T-helper 2 cell (primary cell): Measurements from ENCODE around the gene HELQ.
"Not testable (repeated sequence)": the region's sequence is repeated elsewhere in the genome, so short reads cannot be mapped to it uniquely, and the experiment has no call there.

Source experiments
- DNase-seq, 5 experiments: peaks; one replicate each; pipeline versions ENCODE4 v3.0.0 to v3.0.0-alpha.2; 2012 to 2022
- total RNA-seq, 2 donors: gene quantifications; one replicate each; lab custom pipeline; 2026; lab: John Stamatoyannopoulos, UW

Gene HELQ
- total RNA-seq: 26.8 to 63.8 reads per million in 2 donors

- DNase-seq: peak; percentile 77 to 100 (median 93)
These were observed at the start of gene HELQ, which contains the start of gene MRPS18C for GRCh38 chr4:83455281-83456183. Gene HELQ, minus strand, starts transcription at chr4:83455823. Its CDS starts 130 bp downstream, at chr4:83455693. Gene MRPS18C, plus strand, starts transcription at chr4:83456058. Its CDS starts 20 bp downstream, at chr4:83456078.

GRCh38 chr4:83504996-83505395 is 49.4 kb upstream of the HELQ start:
- no peak for DNase-seq

- no peak for DNase-seq
These were observed 48.9 kb upstream of the HELQ start for GRCh38 chr4:83504503-83504902.

GRCh38 chr4:83503974-83504373 is 48.4 kb upstream of the HELQ start:
- DNase-seq: peak in 1 of 5 experiments; percentile 65

- not testable (repeated sequence) for DNase-seq
These were observed 46.0 kb upstream of the HELQ start for GRCh38 chr4:83501671-83502070.

- DNase-seq: no peak
These were observed 42.6 kb upstream of the HELQ start for GRCh38 chr4:83498187-83498586.

GRCh38 chr4:83496085-83496917 is 40.7 kb upstream of the HELQ start:
- DNase-seq: not testable (repeated sequence)

GRCh38 chr4:83490876-83491450 is 35.3 kb upstream of the HELQ start:
- peak in 1 of 5 experiments; percentile 40 for DNase-seq

- DNase-seq: no peak
These were observed 34.2 kb upstream of the HELQ start for GRCh38 chr4:83489711-83490326.

- no peak for DNase-seq
These were observed 31.0 kb upstream of the HELQ start for GRCh38 chr4:83486457-83487129.

- peak; percentile 88 to 97 (median 91) for DNase-seq
These were observed 29.2 kb upstream of the HELQ start, which contains the start of gene ABRAXAS1 for GRCh38 chr4:83484500-83485461. Gene ABRAXAS1, minus strand, starts transcription at chr4:83485100. Its CDS starts 28 bp downstream, at chr4:83485072.

- no peak for DNase-seq
These were observed 18.3 kb upstream of the HELQ start for GRCh38 chr4:83473966-83474365.

- DNase-seq: no peak
These were observed 17.8 kb upstream of the HELQ start for GRCh38 chr4:83473423-83473822.

GRCh38 chr4:83456184-83456501 is 520 bp upstream of the HELQ start:
- no peak for DNase-seq

- peak in 1 of 5 experiments; percentile 36 for DNase-seq
These were observed 937 bp downstream of the HELQ start for GRCh38 chr4:83454686-83455085.

- no peak for DNase-seq
These were observed 6.6 kb downstream of the HELQ start for GRCh38 chr4:83449009-83449408.

GRCh38 chr4:83440899-83441298 is 14.7 kb downstream of the HELQ start:
- no peak for DNase-seq

GRCh38 chr4:83440148-83440814 is 15.3 kb downstream of the HELQ start:
- DNase-seq: no peak

GRCh38 chr4:83438719-83439118 is 16.9 kb downstream of the HELQ start:
- no peak for DNase-seq

- DNase-seq: no peak
These were observed 18.9 kb downstream of the HELQ start for GRCh38 chr4:83436680-83437079.
